Measurements from ENCODE around the gene CNR2.
"Not testable (repeated sequence)": the region's sequence is repeated elsewhere in the genome, so short reads cannot be mapped to it uniquely, and the experiment has no call there.

CNR2 gene

GRCh38 chr1:23854568-23854967 lies 58.6 kb downstream of the CNR2 start:
- Histone ChIP-seq H3K4me3 (ENCODE audit: low read depth, low read length) (no peak overlapping the region), H3K4me1 (no peaks in the 10 kb centered on the region), H3K9me3 (no peaks in the 10 kb centered on the region), H3K36me3 (no peaks in the 10 kb centered on the region), H3K27me3 (no peaks in the 10 kb centered on the region)
- DNase-seq = peak; percentile 13
- TF ChIP-seq CTCF (IDR thresholded peaks at IDR 0.05; ENCODE audit: low read depth, low read length) = peak; percentile 40

- DNase-seq; H3K27me3 ChIP-seq; H3K4me3 ChIP-seq (ENCODE audit: low read depth, low read length); H3K4me1 ChIP-seq; H3K36me3 ChIP-seq; H3K9me3 ChIP-seq: not testable (repeated sequence)
Observed at GRCh38 chr1:23853124-23853523, 60.0 kb downstream of the CNR2 start.

- H3K27me3 ChIP-seq; DNase-seq; H3K9me3 ChIP-seq; H3K4me1 ChIP-seq; H3K4me3 ChIP-seq (ENCODE audit: low read depth, low read length); H3K36me3 ChIP-seq: not testable (repeated sequence)
Observed at GRCh38 chr1:23851406-23851805, 61.8 kb downstream of the CNR2 start.

- no peak for DNase-seq
- Histone ChIP-seq H3K36me3 (no peaks in the 10 kb centered on the region), H3K27me3 (no peaks in the 10 kb centered on the region), H3K9me3 (no peaks in the 10 kb centered on the region), H3K4me1 (no peaks in the 10 kb centered on the region), H3K4me3 (ENCODE audit: low read depth, low read length) (no peak overlapping the region)
- TF ChIP-seq CTCF (IDR thresholded peaks at IDR 0.05; ENCODE audit: low read depth, low read length) = no peak
Observed at GRCh38 chr1:23848673-23849616, 64.2 kb downstream of the CNR2 start.

GRCh38 chr1:23847482-23848095 lies 65.6 kb downstream of the CNR2 start:
- not testable (repeated sequence) for H3K36me3 ChIP-seq; H3K9me3 ChIP-seq; DNase-seq; H3K27me3 ChIP-seq; H3K4me3 ChIP-seq (ENCODE audit: low read depth, low read length); H3K4me1 ChIP-seq

GRCh38 chr1:23845163-23845562 lies 68.0 kb downstream of the CNR2 start:
- no peak for DNase-seq
- no peaks in the 10 kb centered on the region for H3K36me3 ChIP-seq
- no peak overlapping the region for H3K4me3 ChIP-seq (ENCODE audit: low read depth, low read length)
- no peaks in the 10 kb centered on the region for H3K4me1 ChIP-seq
- no peaks in the 10 kb centered on the region for H3K9me3 ChIP-seq
- peaks cover 18% of the 10 kb centered on the region; the same call in 1 of the 2 replicates for H3K27me3 ChIP-seq
- no peak for TF ChIP-seq CTCF (IDR thresholded peaks at IDR 0.05; ENCODE audit: low read depth, low read length)

GRCh38 chr1:23843644-23844043 lies 69.5 kb downstream of the CNR2 start:
- H3K4me1 ChIP-seq = no peaks in the 10 kb centered on the region
- H3K36me3 ChIP-seq = no peaks in the 10 kb centered on the region
- H3K9me3 ChIP-seq = no peaks in the 10 kb centered on the region
- no peak for DNase-seq
- no peak for TF ChIP-seq CTCF (IDR thresholded peaks at IDR 0.05; ENCODE audit: low read depth, low read length)
- no peak overlapping the region for H3K4me3 ChIP-seq (ENCODE audit: low read depth, low read length)
- peaks cover 18% of the 10 kb centered on the region; the same call in 1 of the 2 replicates for H3K27me3 ChIP-seq
